Bronchial epithelial cell (primary cell): ENCODE results near the gene CYP2W1. TPM values are rescaled to one million over a fixed set of nuclear protein-coding genes. Genes with fewer than 3 reads are reported as not detected.

ENCODE experiments used
- DNase-seq: peaks from one replicate; pipeline ENCODE4 v3.0.0-alpha.2; 2010; ENCODE audit warnings: low read depth
- FAIRE-seq: peaks from 2 replicates; lab custom pipeline; 2011; peaks lifted over from hg19 to GRCh38; lab: Jason Lieb, UNC
- H3K27me3 ChIP-seq: 2 replicates; pipeline ENCODE4 v1.5.1; 2011; ENCODE audit warnings: low read length; ENCODE audit not compliant: control insufficient read depth, insufficient read depth
- H3K36me3 ChIP-seq: 2 replicates; pipeline ENCODE4 v1.5.1; 2011; ENCODE audit warnings: low read length; ENCODE audit not compliant: control insufficient read depth, insufficient read depth
- H3K4me3 ChIP-seq: 2 replicates; pipeline ENCODE4 v1.5.1; 2011; ENCODE audit warnings: mild to moderate bottlenecking, low read depth, low read length, control low read depth
- total RNA-seq: library from RNA; depleted of rRNA; stranded (reverse); fragments of >200 nt; gene quantifications from 2 replicates; pipeline ENCODE4 v1.2.1, GENCODE V29; 2014
- TF ChIP-seq, protein P1 (sequence below): IDR thresholded peaks from 2 replicates; pipeline ENCODE4 v1.5.1; 2011; ENCODE audit warnings: mild to moderate bottlenecking, moderate library complexity, low read length, control low read depth, inconsistent platforms; ENCODE audit not compliant: insufficient read depth, severe bottlenecking

Gene CYP2W1
- total RNA-seq, 1 donor from 2014 or later = not detected

DNA sequence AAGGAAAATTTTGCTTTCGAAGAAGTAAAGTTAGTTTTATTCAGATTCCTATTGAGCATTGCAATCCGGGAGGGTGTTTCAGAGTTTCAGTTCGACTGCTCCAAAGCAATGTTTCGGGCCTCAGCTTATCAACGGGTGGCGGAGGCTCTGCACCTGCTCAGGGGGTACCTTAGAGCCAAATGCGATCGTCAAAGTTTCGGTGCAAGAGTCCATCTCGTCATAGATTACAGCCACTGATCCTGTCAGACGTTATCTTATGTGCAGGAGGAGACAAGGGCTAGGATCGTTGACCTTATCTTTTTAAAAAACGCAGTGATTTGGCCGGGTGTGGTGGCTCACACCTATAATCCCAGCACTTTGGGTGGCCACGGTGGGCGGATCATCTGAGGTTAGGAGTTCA, 3.8 kb upstream of the CYP2W1 start:
- TF ChIP-seq, protein P1, sequence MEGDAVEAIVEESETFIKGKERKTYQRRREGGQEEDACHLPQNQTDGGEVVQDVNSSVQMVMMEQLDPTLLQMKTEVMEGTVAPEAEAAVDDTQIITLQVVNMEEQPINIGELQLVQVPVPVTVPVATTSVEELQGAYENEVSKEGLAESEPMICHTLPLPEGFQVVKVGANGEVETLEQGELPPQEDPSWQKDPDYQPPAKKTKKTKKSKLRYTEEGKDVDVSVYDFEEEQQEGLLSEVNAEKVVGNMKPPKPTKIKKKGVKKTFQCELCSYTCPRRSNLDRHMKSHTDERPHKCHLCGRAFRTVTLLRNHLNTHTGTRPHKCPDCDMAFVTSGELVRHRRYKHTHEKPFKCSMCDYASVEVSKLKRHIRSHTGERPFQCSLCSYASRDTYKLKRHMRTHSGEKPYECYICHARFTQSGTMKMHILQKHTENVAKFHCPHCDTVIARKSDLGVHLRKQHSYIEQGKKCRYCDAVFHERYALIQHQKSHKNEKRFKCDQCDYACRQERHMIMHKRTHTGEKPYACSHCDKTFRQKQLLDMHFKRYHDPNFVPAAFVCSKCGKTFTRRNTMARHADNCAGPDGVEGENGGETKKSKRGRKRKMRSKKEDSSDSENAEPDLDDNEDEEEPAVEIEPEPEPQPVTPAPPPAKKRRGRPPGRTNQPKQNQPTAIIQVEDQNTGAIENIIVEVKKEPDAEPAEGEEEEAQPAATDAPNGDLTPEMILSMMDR = no peak
- Histone ChIP-seq H3K4me3 (no peak overlapping the region), H3K27me3 (peaks cover 2% of the 10 kb centered on the region), H3K36me3 (no peaks in the 10 kb centered on the region)
- FAIRE-seq = no peak
- DNase-seq = no peak

DNA sequence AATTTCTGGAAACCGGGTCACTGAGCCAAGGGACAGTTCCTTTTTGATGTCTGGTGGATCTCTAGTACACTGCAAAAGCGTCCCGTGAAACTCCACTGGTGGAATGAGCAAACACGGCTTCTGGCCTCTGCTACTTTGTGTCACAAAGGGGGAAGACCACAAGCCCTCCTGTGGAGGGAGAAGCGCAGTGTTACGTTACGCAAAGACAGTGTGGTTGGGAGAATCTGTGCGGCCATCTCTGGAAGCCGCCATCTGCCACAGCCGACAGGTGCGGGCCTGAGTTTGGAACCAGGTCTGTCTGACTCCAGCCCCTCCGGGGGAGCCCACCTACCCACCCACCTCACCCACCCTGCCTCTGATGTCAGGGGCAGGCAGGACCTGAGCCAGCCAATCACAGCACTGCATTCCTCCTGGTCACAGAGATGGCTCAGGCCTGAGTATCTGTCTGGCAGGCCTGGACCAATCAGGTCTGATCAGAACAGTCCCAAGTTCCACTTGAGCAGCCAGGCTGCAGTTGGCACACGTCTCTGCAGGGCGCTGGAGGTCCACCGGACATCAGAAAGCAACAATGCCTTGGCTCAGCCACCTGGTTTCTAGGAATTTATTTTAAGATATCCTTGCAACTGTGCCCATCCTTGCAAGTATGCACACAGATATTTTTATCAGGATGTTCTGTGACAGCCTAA, 3.0 kb upstream of the CYP2W1 start:
- Histone ChIP-seq H3K36me3 (no peaks in the 10 kb centered on the region), H3K27me3 (peaks cover 2% of the 10 kb centered on the region), H3K4me3 (no peak overlapping the region)
- DNase-seq (no peak), FAIRE-seq (no peak)
- TF ChIP-seq, protein P1 = no peak

DNA sequence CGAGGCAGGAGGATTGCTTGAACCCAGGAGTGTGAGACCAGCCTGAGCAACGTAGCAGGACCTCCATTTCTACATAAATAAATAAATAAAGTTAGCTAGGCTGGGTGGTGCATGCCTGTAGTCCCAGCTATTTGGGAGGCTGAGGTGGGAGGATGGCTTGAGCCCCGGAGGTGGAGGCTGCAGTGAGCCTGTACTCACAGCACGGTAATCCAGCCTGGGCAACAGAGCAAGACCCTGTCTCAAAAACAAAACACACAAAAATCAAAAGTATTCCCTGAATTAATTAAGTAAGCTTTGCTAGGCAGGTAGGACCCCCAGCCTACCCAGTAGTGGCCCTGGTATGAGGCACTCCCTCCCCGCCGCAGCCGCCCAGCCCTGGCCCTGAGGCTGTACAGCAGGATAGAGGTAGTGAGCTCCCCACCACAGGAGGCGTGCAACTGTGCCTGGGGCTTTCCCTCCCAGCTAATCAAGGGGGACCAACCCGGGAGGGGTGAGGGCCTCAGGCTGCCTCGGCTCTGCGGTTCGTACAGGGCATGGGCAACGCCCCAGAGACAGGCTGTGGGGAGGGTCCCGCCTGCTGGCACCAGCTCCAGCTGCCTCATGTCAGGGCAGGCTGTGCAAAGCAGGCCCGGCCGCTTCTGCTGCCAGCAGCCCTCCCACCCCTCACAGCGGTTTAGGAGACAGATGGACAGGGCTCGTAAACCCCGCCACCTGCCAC, 1.0 kb upstream of the CYP2W1 start:
- TF ChIP-seq, protein P1 = no peak
- no peaks in the 10 kb centered on the region for H3K36me3 ChIP-seq
- no peak for FAIRE-seq
- peaks cover 2% of the 10 kb centered on the region for H3K27me3 ChIP-seq
- no peak overlapping the region for H3K4me3 ChIP-seq
- DNase-seq = no peak

DNA sequence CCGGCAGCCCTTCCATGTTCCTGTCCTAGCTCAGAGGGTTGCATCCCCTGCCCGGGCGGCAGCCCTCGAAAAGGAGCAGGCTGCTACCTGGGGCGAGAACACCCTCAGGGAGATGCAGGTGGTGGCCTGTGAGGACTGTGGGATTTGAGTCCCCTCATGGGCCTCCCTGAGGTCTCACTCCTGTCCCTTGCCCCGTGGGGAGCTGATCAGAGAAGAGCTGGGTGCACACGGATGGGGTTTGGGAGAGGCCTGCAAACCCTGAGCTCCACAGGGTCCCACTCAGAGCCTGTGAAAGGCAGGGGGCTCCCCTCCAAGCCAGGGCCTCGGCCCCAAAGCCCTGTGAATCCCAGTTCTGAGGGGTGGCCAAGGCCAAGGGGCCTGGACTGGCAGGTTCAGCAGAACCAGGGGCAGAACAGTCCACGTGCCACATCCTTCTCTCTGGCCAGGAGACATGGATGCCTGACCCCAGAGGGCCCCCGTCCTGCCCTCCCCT, 424 bp upstream of the CYP2W1 start:
- peaks cover 2% of the 10 kb centered on the region for H3K27me3 ChIP-seq
- H3K4me3 ChIP-seq = no peak overlapping the region
- FAIRE-seq (no peak), DNase-seq (no peak)
- no peaks in the 10 kb centered on the region for H3K36me3 ChIP-seq
- TF ChIP-seq, protein P1 = no peak

DNA sequence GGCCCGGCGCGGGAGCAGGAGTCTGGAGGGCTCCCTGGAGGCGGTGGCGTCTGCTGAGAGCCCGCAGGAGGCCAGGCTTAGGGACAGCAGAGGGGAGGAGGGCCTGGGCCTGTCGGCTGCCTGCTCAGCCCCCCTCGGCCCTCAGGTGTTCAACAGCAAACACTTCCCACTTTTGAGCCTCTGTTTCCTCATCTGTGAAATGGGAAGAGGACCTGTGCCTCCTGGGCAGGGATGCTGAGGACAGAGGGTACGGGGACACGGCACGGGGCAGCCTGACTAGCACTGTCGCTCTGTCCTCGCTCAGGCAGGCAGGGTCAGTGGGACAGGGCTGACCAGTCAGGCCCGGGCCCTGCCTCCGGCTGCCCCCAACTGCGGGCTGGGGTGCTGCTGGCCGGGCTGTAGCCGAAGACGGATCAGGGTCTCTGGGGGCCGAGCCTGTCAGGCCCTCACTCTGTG, 663 bp downstream of the CYP2W1 start:
- DNase-seq (no peak), FAIRE-seq (no peak)
- Histone ChIP-seq H3K4me3 (no peak overlapping the region), H3K27me3 (peaks cover 2% of the 10 kb centered on the region), H3K36me3 (no peaks in the 10 kb centered on the region)
- TF ChIP-seq, protein P1 = no peak
